H1 (cell line): ENCODE data around the gene CALM1. TPM values are rescaled to one million over a fixed set of nuclear protein-coding genes. Genes with fewer than 3 reads are reported as not detected.

ENCODE experiments used
- CTCF ChIA-PET: fragments of 300-600 bp; sonication (Branson Sonifier 250); formaldehyde crosslinking; loops from one replicate; lab custom pipeline; 2021; ENCODE audit not compliant: partially characterized antibody; lab: Charles Lee
- POLR2A ChIA-PET: fragments of 300-600 bp; sonication (Branson Sonifier 250); formaldehyde crosslinking; loops from one replicate; lab custom pipeline; 2021; ENCODE audit warnings: inconsistent platforms; ENCODE audit not compliant: partially characterized antibody; lab: Charles Lee
- DNase-seq, 2 experiments: peaks; one replicate each; pipeline versions ENCODE4 v3.0.0 to v3.0.0-alpha.2; 2010 to 2022; ENCODE audit warnings: low spot score in 2 of 2, low read depth in 1 of 2, mixed read lengths in 1 of 2
- FAIRE-seq: peaks from 2 replicates; lab custom pipeline; 2011; peaks lifted over from hg19 to GRCh38; lab: Jason Lieb, UNC
- H2AFZ ChIP-seq: 2 replicates; pipeline ENCODE4 v1.8.1; 2012; ENCODE audit warnings: low read length, inconsistent platforms
- H2AK5ac ChIP-seq: 2 replicates; pipeline ENCODE4 v1.6.1; 2013; ENCODE audit warnings: low read depth, low read length
- H2BK120ac ChIP-seq: replicated peaks from 2 replicates; pipeline ENCODE3; 2013; ENCODE audit warnings: low read depth, low read length, inconsistent platforms
- H2BK12ac ChIP-seq: 2 replicates; pipeline ENCODE4 v1.6.1; 2013; ENCODE audit warnings: low read depth, low read length
- H2BK15ac ChIP-seq: 2 replicates; pipeline ENCODE4 v1.6.1; 2013; ENCODE audit warnings: low read length
- H2BK20ac ChIP-seq: 2 replicates; pipeline ENCODE4 v1.6.1; 2013; ENCODE audit warnings: low read length
- H2BK5ac ChIP-seq: 2 replicates; pipeline ENCODE4 v1.6.1; 2013; ENCODE audit warnings: low read depth, low read length
- H3K14ac ChIP-seq: 2 replicates; pipeline ENCODE4 v1.6.1; 2013; ENCODE audit warnings: inconsistent platforms; ENCODE audit not compliant: insufficient read length
- H3K18ac ChIP-seq: 2 replicates; pipeline ENCODE4 v1.6.1; 2013; ENCODE audit warnings: low read length; ENCODE audit errors: extremely low read depth
- H3K23ac ChIP-seq: 2 replicates; pipeline ENCODE4 v1.6.1; 2013; ENCODE audit warnings: inconsistent platforms; ENCODE audit not compliant: insufficient read length
- H3K23me2 ChIP-seq: 2 replicates; pipeline ENCODE4 v1.6.1; 2013; ENCODE audit warnings: low read depth, low read length
- H3K27ac ChIP-seq: 2 replicates; pipeline ENCODE4 v1.6.1; 2011; ENCODE audit warnings: low read depth, low read length, inconsistent platforms
- H3K27me3 ChIP-seq, 4 experiments: replicated peaks in 1 of 4; 1 replicate in 1 of 4; 2 replicates in 3 of 4; pipeline versions ENCODE4 v1.6.1 to v1.8.1; 2011 to 2013; ENCODE audit warnings: low read length in 3 of 4, mild to moderate bottlenecking in 3 of 4, inconsistent platforms in 2 of 4, mixed read lengths in 2 of 4, moderate library complexity in 1 of 4; ENCODE audit not compliant: control insufficient read depth in 3 of 4, insufficient read depth in 3 of 4; ENCODE audit errors: extremely low read depth in 1 of 4
- H3K36me3 ChIP-seq, 4 experiments: 2 replicates each; pipeline versions ENCODE4 v1.6.1 to v1.8.1; 2011 to 2013; ENCODE audit warnings: mild to moderate bottlenecking in 4 of 4, low read length in 3 of 4, moderate library complexity in 2 of 4, control low read depth in 1 of 4, inconsistent platforms in 1 of 4; ENCODE audit not compliant: insufficient read depth in 4 of 4, control insufficient read depth in 2 of 4
- H3K4ac ChIP-seq: replicated peaks from 2 replicates; pipeline ENCODE3; 2013; ENCODE audit warnings: low read length, low read depth, mixed read lengths, inconsistent platforms; ENCODE audit not compliant: insufficient read length
- H3K4me1 ChIP-seq, 4 experiments: replicated peaks in 1 of 4; 1 replicate in 1 of 4; 2 replicates in 3 of 4; pipeline versions ENCODE4 v1.6.1 to v1.8.1; 2011 to 2013; ENCODE audit warnings: low read length in 3 of 4, inconsistent platforms in 2 of 4, mixed read lengths in 1 of 4; ENCODE audit not compliant: insufficient read depth in 4 of 4, control insufficient read depth in 3 of 4
- H3K4me2 ChIP-seq, 2 experiments: 2 replicates each; pipeline versions ENCODE4 v1.6.1 to v1.8.1; 2011 to 2013; ENCODE audit warnings: low read depth in 2 of 2, low read length in 2 of 2, control low read depth in 1 of 2, inconsistent platforms in 1 of 2, mild to moderate bottlenecking in 1 of 2; ENCODE audit not compliant: insufficient read depth in 1 of 2
- H3K4me3 ChIP-seq, 4 experiments: fragments of 200-600, 300-600 bp in 1 of 4; sonication (generic), shearing (Covaris generic), sonication (Bioruptor Twin) in 1 of 4; 2 replicates each; pipeline versions ENCODE4 v1.5.1 to v1.8.1; 2011 to 2016; ENCODE audit warnings: low read length in 4 of 4, low read depth in 3 of 4, control low read depth in 2 of 4, inconsistent platforms in 2 of 4, mild to moderate bottlenecking in 2 of 4, mixed read lengths in 1 of 4, moderate library complexity in 1 of 4; ENCODE audit not compliant: insufficient read depth in 2 of 4; ENCODE audit errors: extremely low read depth in 1 of 4
- H3K56ac ChIP-seq: replicated peaks from 2 replicates; pipeline ENCODE3; 2013; ENCODE audit warnings: low read depth, mild to moderate bottlenecking, mixed read lengths, low read length, inconsistent platforms; ENCODE audit not compliant: insufficient read length
- H3K79me1 ChIP-seq: 2 replicates; pipeline ENCODE4 v1.6.1; 2013; ENCODE audit warnings: low read depth, low read length, control low read depth
- H3K79me2 ChIP-seq, 2 experiments: 2 replicates each; pipeline versions ENCODE4 v1.6.1 to v1.8.1; 2012 to 2013; ENCODE audit warnings: low read length in 2 of 2, mild to moderate bottlenecking in 2 of 2, inconsistent platforms in 1 of 2; ENCODE audit not compliant: insufficient read depth in 2 of 2, control insufficient read depth in 1 of 2
- H3K9ac ChIP-seq, 4 experiments: replicated peaks in 1 of 4; 1 replicate in 1 of 4; 2 replicates in 3 of 4; pipeline versions ENCODE4 v1.6.1 to v1.8.1; 2011 to 2013; ENCODE audit warnings: low read depth in 3 of 4, low read length in 3 of 4, control low read depth in 2 of 4, mild to moderate bottlenecking in 2 of 4, moderate library complexity in 2 of 4, inconsistent platforms in 1 of 4; ENCODE audit errors: extremely low read depth in 1 of 4
- H3K9me3 ChIP-seq, 2 experiments: 2 replicates each; pipeline versions ENCODE4 v1.6.1 to v1.8.1; 2012 to 2013; ENCODE audit warnings: mild to moderate bottlenecking in 2 of 2, moderate library complexity in 2 of 2, control low read depth in 1 of 2, inconsistent platforms in 1 of 2, low read depth in 1 of 2, low read length in 1 of 2, mixed read lengths in 1 of 2; ENCODE audit not compliant: insufficient read depth in 2 of 2
- H4K20me1 ChIP-seq, 2 experiments: replicated peaks in 1 of 2; 2 replicates each; pipeline versions ENCODE3 to v1.8.1; 2011 to 2013; ENCODE audit warnings: inconsistent platforms in 2 of 2, low read length in 2 of 2, mild to moderate bottlenecking in 1 of 2; ENCODE audit not compliant: insufficient read depth in 2 of 2, control insufficient read depth in 1 of 2
- H4K5ac ChIP-seq: 2 replicates; pipeline ENCODE4 v1.6.1; 2013; ENCODE audit warnings: low read length, low read depth, mixed read lengths, inconsistent platforms; ENCODE audit not compliant: insufficient read length
- H4K8ac ChIP-seq: 2 replicates; pipeline ENCODE4 v1.8.0; 2013; ENCODE audit warnings: mild to moderate bottlenecking, moderate library complexity, low read length, inconsistent platforms; ENCODE audit not compliant: insufficient read depth; ENCODE audit errors: extremely low read depth
- H4K91ac ChIP-seq: replicated peaks from 2 replicates; pipeline ENCODE3; 2013; ENCODE audit warnings: low read length, mixed read lengths, inconsistent platforms; ENCODE audit not compliant: insufficient read length
- CHD1 ChIP-seq: IDR thresholded peaks from 2 replicates; pipeline ENCODE4 v1.6.1; 2012; ENCODE audit warnings: low read depth, low read length, improper control_type of control experiment
- CHD2 ChIP-seq: IDR thresholded peaks from 2 replicates; pipeline ENCODE4 v1.6.1; 2012; ENCODE audit warnings: low read length, improper control_type of control experiment
- POLR2A ChIP-seq, 2 experiments: IDR thresholded peaks; 1 replicate in 1 of 2; 2 replicates in 1 of 2; pipeline ENCODE4 v1.6.1; 2011; ENCODE audit warnings: low read depth in 2 of 2, low read length in 2 of 2, mild to moderate bottlenecking in 2 of 2; ENCODE audit errors: control extremely low read depth in 1 of 2
- POU5F1 ChIP-seq: IDR thresholded peaks from 2 replicates; pipeline ENCODE4 v1.6.1; 2011; ENCODE audit warnings: low read depth, mild to moderate bottlenecking, low read length, moderate library complexity
- SP2 ChIP-seq: IDR thresholded peaks from 2 replicates; pipeline ENCODE4 v1.6.1; 2012; ENCODE audit warnings: mild to moderate bottlenecking, low read length, inconsistent platforms
- SUZ12 ChIP-seq: fragments of 200-600 bp; sonication (generic); IDR thresholded peaks from 2 replicates; pipeline ENCODE4 v1.6.1; 2012; ENCODE audit warnings: mild to moderate bottlenecking, inconsistent platforms, low read length, moderate library complexity, mixed read lengths
- TEAD4 ChIP-seq: IDR thresholded peaks from 2 replicates; pipeline ENCODE4 v1.6.1; 2012; ENCODE audit warnings: low read depth, low read length, inconsistent platforms, mixed read lengths
- WGBS, 2 experiments: shearing (Covaris generic) in 1 of 2; methylation state at CpG; one replicate each; pipeline versions ENCODE4 v1.1.6 to v1.1.7; 2013 to 2015; ENCODE audit warnings: low lambda C conversion rate in 2 of 2, mixed read lengths in 2 of 2, inconsistent platforms in 1 of 2, low coverage in 1 of 2, missing lambda C conversion rate in 1 of 2; ENCODE audit not compliant: insufficient replicate concordance in 2 of 2, insufficient coverage in 1 of 2, insufficient read length in 1 of 2; ENCODE audit errors: extremely low coverage in 1 of 2, missing lambda C conversion rate in 1 of 2; 5-methylcytosine and 5-hydroxymethylcytosine counted together
- polyA plus RNA-seq, 7 experiments: library from polyadenylated mRNA; depleted of rRNA in 3 of 7; stranded (reverse) in 5 of 7; unstranded in 2 of 7; fragments of >200 nt in 5 of 7; fragments of 200-250 nt in 2 of 7; gene quantifications; 1 replicate in 5 of 7; 2 replicates in 1 of 7; 4 replicates in 1 of 7; pipeline versions ENCODE4 v1.2.1 to v1.2.3, GENCODE V29; 2011 to 2013; ENCODE audit warnings: missing spikeins in 2 of 7, mixed read lengths in 2 of 7
- total RNA-seq: library from RNA; stranded (reverse); fragmentation: NEBNext Ultra II Directional; extraction: Animal tissue kit (Norgen Biotek cat#: 25700); gene quantifications from 2 replicates; pipeline ENCODE4 v1.2.1, GENCODE V29; 2021
- TF ChIP-seq, protein P1 (sequence below), 3 experiments: IDR thresholded peaks; 1 replicate in 2 of 3; 2 replicates in 1 of 3; pipeline versions ENCODE4 v1.5.1 to v1.6.1; 2011; ENCODE audit warnings: low read length in 3 of 3, mild to moderate bottlenecking in 3 of 3, inconsistent platforms in 2 of 3, low read depth in 1 of 3, moderate library complexity in 1 of 3; ENCODE audit not compliant: insufficient read depth in 1 of 3; ENCODE audit errors: control extremely low read depth in 1 of 3

CALM1 gene
- total and polyA plus RNA-seq, 2 of the 8 experiments (the other 6 are each of a cell fraction or from before 2014, with no cell fraction given) = 285 to 422 TPM

DNA sequence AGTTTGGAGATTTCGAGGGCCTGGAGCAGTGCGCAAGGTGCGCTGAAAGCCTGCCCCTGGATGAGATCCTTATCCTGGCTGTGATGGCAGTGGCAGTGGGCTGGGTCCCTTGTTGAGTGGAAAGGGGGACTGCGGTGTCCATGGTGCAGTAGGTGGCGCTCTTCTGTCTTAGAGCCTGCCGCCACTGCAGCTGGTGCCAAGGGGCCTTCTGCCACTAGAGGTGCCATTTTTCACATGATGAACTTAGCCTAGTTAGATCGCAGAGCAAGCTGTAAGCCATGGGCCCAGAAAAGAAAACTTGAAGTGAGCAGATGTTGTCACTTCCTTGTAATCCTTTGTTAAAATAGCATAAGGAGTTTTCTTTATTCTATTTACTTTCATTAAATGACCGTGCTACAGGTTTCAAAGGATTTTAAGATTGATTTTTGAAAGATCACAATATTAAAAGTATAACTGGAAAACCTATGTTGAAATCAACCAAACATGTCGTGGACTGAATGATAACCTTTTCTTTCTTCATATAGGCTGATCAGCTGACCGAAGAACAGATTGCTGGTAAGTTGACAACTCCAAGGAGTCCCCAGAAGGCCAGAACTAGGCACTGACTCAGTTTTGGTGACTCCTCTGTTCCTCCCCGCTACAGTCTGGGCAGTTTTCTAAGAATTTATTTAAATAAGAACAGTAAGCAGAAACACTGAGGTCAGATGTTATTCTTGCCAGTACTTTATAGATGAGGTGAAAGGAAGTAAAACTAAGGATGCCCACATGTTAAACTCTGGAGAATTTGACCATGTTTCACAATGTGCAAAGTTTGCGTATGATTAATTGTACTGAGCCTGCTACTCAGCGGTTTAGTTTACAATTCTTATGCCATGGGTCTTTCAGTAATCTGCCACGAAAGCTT lies 3.0 kb downstream of the CALM1 start:
- DNase-seq (peak; percentile 68 to 83), FAIRE-seq (peak; percentile 50)
- Histone ChIP-seq H2BK5ac (no peak overlapping the region), H4K8ac (no peak overlapping the region), H3K9me3 (no peaks in the 10 kb centered on the region; a peak in 1 of 4 replicates), H2BK12ac (no peak overlapping the region), H2BK15ac (no peak overlapping the region), H3K79me2 (peaks cover 3 to 38% of the 10 kb centered on the region in 2 experiments; a peak in 2 of 4 replicates), H3K56ac (no peak overlapping the region), H3K79me1 (peaks cover 8% of the 10 kb centered on the region; the same call in 1 of the 2 replicates), H2BK120ac (no peak overlapping the region), H3K4ac (no peak overlapping the region), H3K4me1 (peaks cover 0 to 3% (median 1%) of the 10 kb centered on the region in 4 experiments; a peak in 2 of 7 replicates), H2BK20ac (no peak overlapping the region), H3K27ac (no peak overlapping the region), H3K14ac (no peak overlapping the region), H3K4me2 (peak overlapping the region; percentile 85 to 100; a peak in 3 of 4 replicates), H2AK5ac (no peak overlapping the region), H3K18ac (no peak overlapping the region), H4K91ac (no peak overlapping the region), H4K5ac (no peak overlapping the region), H4K20me1 (peaks cover 18 to 21% of the 10 kb centered on the region in 2 experiments), H2AFZ (no peak overlapping the region), H3K23ac (no peak overlapping the region), H3K4me3 (peak overlapping the region in 1 of 4 experiments; percentile 88; a peak in 2 of 8 replicates), H3K9ac (no peak overlapping the region), H3K27me3 (no peaks in the 10 kb centered on the region), H3K36me3 (peaks cover 34 to 48% (median 40%) of the 10 kb centered on the region in 4 experiments), H3K23me2 (peaks cover 8% of the 10 kb centered on the region)
- WGBS, 2 experiments = 47% methylated on average over 14 of the region's 14 CpGs; no CpG with 5 or more reads in 1 of the 2 experiments
- CTCF ChIA-PET = interaction anchor here (0.6 to 2.8 kb wide), 41 partner anchors 9 to 447 kb away, joined by 3 to 18 read pairs (median 4); no protein-coding TSS in a partner anchor
- POLR2A ChIA-PET = interaction anchor here (0.8 to 1.6 kb wide), 5 partner anchors 9 to 299 kb away, joined by 3 to 5 read pairs (median 3); no protein-coding TSS in a partner anchor
- no peak for TF ChIP-seq SUZ12
- TF ChIP-seq SP2 = no peak
- no peak for TF ChIP-seq CHD1
- peak; percentile 54; the same call in 1 of the 2 replicates for TF ChIP-seq CHD2
- TF ChIP-seq, protein P1, sequence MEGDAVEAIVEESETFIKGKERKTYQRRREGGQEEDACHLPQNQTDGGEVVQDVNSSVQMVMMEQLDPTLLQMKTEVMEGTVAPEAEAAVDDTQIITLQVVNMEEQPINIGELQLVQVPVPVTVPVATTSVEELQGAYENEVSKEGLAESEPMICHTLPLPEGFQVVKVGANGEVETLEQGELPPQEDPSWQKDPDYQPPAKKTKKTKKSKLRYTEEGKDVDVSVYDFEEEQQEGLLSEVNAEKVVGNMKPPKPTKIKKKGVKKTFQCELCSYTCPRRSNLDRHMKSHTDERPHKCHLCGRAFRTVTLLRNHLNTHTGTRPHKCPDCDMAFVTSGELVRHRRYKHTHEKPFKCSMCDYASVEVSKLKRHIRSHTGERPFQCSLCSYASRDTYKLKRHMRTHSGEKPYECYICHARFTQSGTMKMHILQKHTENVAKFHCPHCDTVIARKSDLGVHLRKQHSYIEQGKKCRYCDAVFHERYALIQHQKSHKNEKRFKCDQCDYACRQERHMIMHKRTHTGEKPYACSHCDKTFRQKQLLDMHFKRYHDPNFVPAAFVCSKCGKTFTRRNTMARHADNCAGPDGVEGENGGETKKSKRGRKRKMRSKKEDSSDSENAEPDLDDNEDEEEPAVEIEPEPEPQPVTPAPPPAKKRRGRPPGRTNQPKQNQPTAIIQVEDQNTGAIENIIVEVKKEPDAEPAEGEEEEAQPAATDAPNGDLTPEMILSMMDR (IDR thresholded peaks at IDR 0.05; ENCODE audit: control extremely low read depth in 1 of 3, insufficient read depth in 1 of 3, low read depth in 1 of 3, low read length in 3 of 3) = peak; percentile 99 to 100 (median 100)
- no peak for TF ChIP-seq POLR2A (IDR thresholded peaks at IDR 0.05; ENCODE audit: control extremely low read depth in 1 of 2, low read depth in 2 of 2, low read length in 2 of 2)
- TF ChIP-seq POU5F1 = no peak
- 0 out of 2 replicates have a peak, but pooled peaks have one; percentile 22 for TF ChIP-seq TEAD4
